Measurements from ENCODE around the gene DCUN1D2.

The DCUN1D2 gene

DNA sequence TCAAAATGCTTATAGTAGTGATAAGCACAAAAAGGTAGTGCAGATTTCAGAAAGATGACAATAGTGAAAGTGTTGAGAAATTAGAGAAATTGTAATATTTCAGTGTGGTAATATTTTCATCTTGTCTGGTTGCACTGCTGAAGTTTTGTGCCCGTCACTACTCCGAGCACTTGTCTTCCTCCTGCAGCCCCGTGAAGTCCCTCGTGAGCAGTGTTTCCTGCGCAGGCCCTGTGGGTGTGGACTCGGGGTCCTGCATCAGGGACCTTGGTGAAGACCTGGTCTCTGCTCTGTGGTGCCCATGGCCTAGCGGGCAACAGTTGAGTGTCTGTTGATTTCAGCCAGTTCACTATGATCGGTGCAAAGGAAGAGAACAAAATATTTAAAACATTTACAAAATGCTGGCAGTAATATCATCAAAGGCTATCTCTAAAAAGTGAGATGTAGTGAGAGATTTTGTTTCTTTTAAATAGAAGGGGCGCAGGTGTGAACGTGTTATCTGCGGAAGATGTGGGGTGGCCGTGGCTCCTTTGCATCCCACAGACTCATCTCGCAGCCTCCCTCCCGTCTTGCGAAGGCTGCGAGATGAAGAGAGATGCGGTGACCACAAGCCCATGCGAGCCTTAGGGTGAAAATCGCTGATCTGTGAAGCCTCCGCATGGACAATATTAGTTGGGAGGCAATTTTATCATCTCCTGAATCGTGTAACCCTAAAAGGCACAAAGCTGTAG, 27.7 kb upstream of the DCUN1D2 start:
- no peak for DNase-seq

DNA sequence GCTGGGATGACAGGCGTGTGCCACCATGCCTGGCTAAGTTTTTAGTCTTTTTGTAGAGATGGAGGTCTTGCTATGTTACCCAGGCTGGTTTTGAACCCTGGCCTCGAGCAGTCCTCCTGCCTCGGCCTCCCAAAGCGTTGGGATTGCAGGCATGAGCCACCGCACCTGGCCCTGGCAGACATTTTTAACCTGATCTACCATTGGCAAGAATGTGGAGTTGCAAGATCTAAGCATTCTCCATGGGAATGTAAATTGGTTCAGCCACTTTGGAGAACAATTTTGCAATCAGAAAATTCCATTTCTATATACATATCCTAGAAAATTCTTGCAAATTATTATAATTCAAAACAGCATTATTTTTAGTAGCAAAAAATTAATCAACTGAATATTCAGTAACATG, 24.3 kb upstream of the DCUN1D2 start:
- no peak for DNase-seq

DNA sequence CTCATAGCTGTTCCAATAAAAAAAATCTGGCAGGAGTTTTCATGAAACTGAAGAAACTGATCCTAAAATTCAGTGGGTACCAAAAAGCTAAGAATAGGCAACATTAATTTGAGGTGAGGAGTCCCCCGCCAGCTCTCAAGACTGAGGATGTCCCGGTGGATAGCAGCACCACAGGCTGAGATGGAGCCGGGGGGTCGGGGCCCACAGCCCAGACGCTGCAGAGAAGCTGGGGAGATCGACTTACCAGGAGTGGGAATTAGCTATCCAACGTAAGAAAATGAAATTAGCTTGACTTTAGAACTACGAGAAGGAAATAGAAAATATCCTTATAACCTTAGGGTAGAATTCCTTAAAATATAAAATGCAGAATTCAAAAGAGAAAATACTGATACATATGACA, 23.2 kb upstream of the DCUN1D2 start:
- no peak for DNase-seq

DNA sequence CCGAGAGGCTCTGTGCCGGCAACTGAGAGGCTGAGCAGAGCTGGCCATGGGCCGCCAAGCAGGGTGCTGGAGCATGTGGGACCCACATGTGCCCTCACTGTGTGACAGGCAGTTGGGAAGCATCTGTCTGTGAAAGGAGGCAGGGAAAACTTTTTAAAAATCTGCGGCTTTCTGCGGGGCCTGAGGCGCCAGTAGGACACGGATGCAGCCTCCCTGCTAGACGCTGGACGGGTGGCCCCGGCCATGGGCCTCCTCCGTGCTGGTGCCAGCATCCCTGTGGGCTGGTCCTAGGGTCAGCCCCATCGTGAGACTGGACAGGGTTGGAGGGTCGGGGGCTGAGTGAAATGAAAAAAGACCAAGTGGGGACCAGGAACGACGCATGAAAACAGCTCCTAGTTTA, 20.9 kb upstream of the DCUN1D2 start:
- no peak for DNase-seq

DNA sequence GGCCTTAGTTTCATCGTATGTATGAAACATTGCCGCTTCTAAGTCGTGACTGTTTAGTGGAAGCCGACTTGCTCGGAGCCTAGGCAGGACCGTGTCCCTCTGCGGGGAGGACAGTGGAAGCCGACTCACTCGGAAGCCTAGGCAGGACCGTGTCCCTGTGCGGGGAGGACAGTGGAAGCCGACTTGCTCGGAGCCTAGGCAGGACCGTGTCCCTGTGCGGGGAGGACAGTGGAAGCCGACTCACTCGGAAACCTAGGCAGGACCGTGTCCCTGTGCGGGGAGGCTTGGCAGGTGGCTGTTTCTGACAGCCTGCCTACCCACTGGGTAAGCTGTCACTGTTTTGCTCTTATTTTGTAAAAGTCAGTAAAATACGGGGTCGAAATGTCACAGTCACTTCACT, 20.4 kb upstream of the DCUN1D2 start:
- no peak for DNase-seq

DNA sequence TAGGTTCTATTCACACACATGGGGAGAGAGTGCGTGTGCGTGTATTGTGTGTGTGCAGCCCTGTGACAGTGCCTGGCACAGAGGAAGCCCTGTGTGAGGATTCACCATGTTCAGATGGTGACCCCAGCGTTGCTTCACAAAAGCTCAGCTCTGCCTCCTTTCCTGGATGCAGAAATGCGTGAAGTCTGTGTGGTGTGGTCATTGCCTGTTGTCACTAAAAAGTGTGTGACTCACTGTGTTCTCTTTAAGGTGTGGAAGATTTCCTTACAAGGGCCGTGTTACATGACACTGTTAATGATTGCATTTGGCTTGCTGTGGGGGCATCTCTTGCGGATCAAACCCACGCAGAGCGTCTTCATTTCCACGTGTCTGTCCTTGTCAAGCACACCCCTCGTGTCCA, 19.5 kb upstream of the DCUN1D2 start:
- no peak for DNase-seq

DNA sequence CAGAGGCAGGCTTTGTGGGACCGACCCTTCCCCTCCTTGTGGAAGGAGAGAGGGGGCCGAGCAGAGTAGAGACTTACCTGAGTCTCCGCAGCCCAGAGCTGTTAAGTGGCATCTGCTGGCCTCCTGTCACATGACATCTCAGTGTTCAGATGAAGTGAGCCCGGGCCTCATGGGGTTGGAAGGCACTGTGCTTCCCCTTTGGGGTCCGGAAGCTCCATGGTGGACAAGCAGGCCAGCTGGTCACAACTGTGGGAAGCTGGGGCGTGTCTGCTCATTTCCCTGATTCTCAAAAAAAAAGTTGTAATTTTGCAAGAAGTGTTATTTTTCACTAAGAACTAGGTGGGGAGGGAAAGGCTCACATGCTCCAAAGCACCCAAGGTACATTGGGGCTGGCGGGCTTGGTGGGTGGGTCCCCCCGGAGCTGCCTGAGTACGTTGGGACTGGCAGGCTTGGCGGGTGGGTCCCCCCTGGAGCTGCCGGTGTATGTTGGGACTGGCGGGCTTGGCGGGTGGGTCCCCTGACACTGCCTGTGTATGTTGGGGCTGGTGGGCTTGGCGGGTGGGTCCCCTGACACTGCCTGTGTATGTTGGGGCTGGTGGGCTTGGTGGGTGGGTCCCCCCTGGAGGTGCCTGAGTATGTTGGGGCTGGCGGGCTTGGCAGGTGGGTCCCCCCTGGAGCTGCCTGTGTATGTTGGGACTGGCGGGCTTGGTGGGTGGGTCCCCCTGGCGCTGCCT, 18.2 kb upstream of the DCUN1D2 start:
- DNase-seq, result no peak

DNA sequence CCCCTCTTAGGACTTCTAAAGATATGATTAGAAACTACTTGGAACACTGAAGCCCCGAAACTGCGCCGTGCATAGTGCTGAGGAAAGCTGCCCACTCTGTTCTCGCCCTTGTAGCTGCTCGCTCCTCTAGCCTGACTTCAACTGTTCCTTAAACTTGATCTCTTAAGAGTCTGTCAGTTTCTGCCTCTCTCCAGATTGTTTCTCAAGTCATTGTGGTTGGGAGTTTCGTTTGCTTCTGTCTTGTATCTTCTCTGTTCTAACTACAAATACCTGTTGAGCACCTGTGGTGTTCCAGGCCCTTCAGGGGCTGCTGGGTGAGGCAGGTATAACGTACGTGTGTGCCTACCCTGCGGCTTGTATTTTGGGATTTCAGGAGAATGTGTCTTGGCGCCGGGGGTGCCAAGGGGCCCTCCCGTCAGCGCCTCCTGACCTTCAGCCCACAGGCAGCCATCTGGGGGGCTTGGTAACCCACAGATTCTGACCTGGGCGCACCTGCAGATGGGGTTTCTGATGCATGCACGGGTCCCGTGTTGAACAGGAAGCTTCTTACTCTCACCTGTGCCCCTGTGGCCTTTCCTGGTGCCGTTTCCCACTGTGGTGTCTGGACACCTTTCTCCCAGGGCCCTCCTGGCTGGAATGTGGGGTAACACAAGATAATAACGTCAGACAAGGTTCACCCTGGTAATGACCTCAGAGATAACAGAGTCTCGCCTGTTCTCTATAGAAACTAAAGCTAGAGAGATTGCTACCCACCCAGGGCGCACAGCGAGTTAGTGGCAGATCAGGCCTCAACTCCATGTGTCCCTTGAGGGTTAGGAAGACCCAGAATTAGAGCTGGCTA, 17.2 kb upstream of the DCUN1D2 start:
- DNase-seq, result no peak

DNA sequence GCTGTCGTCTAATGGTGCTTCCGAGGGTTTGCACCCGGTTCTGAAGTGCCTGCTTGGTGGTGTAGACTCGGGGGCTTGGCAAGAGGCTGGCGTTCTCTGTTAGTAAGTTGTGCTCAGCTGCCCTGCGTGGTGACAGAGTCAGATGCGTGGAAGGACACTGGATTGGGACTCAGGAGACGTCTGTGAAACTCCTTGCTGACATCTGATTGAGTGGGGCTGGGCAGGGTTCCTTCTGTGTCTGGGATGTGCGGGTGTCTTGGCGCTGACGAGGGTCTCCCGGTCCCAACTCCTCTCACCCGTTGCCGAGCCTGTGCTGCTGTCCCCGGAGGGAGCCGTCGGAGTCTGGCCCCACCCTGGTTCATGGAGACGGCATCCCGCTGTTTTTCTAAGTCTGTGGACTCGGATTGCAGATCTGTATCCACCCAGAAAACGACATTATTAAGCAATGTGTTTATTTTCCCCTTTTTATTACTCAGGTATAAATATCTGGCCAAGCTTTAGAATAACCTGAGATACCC, 16.4 kb upstream of the DCUN1D2 start:
- DNase-seq, result no peak

DNA sequence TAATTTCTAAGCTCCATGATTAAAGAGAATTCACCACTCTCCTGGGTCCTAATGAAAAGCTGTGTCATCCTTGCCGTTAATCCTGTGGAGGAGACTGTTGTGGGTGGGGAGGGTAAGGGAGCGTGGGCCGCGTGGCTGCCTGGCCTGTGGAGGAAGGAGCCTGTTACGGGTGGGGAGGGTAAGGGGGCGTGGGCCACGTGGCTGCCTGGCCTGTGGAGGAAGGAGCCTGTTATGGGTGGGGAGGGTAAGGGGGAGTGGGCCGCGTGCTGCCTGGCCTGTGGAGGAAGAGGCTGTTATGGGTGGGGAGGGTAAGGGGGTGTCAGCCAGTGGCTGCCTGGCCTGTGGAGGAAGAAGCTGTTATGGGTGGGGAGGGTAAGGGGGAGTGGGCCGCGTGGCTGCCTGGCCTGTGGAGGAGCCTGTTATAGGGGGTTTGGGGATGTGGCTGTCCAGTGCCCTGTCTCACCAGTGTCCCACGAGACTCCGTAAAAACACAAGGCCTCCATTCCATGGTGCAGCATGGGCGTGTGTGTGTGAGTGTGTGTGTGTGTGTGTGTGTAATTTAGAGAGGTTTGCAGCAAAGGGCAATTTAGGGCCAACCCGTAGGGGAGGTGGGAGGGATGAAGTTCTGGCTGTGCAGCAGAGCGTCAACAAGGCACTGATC, 15.6 kb upstream of the DCUN1D2 start:
- no peak for DNase-seq

DNA sequence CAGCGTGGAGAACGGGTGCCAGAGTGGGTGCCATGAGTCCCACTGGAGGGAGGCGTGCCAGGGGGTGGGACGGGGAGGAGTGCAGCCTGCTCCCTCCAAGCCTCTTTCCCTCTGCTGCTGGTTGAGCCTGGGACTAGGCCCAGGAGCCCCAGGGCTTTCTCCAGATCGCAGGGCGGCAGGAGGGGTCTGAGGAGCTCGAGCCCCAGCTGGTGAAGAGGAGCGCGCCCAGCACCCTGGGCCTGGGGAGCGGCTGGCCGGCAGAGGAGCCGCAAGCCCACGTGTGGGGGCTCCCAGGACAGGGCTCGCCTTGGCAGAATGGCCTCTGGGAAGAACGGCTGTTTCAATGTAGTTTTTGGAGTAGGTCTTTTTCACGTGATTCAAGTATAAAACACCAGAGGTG, 12.2 kb upstream of the DCUN1D2 start:
- DNase-seq, result no peak

DNA sequence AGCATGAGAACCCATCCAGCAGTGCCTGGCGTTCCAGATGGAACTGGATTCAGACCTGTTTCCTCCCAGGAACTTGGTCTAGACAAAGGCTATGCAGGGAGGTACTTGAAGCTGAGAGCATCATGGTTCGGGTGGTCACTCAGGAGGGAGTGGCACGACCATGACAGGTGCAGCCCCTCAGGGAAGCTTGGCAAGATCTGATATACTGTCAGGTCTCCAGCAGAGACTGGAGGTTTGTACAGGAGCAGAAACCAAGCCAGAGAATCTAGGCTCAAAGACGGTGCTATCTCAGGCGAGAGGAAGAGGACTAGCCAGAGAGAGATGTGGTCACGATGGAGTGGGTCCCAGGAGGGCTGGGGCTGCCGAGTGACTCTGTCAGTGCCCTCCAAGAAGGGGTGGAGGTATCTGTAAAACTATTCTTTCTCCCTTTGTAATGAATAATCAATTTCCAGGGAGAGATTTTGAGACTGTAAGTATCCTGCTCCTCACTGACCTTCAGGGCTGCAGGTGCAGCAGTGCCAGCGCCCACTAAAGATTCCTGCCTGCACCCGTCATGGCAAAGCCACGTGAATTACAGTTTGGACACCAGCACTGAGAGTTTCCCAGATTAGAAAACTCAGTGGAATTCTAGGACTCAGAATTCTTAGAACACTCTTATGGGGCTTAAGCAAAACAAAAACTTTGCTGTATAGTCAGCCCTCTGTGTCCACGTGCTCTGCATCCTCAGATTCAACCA, 10.2 kb upstream of the DCUN1D2 start:
- no peak for DNase-seq

DNA sequence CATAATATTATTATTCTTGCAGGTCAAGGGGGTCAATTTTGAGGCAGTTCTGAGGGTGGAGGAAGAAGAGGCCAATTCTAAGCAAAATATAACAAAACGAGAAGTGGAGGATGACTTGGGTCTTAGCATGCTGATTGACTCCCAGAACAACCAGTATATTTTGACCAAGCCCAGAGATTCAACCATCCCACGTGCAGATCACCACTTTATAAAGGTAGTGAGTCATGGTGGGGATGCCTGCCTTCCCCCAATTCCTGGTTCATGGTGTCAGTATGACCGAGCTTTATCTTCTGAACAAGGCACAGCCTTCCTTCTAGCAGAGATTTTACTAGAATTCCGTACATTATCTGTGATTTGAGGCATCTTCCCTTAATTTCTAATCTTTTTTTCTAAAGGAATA, 9.4 kb upstream of the DCUN1D2 start:
- no peak for DNase-seq

DNA sequence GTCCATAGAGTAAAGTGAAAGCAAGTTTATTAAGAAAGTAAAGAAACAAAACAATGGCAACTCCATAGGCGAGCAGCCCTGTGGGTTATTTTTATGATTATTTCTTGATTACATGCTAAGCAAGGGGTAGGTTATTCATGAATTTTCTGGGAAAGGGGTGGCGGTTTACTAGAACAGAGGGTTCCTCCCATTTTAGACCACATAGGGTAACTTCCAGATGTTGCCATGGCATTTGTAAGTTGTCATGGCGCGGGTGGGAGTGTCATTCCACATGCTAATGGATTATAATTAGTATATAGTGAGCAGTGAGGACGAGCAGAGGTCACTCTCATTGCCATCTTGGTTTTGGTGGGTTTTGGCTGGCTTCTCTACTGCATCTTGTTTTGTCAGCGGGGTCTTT, 8.4 kb upstream of the DCUN1D2 start:
- DNase-seq, result no peak

DNA sequence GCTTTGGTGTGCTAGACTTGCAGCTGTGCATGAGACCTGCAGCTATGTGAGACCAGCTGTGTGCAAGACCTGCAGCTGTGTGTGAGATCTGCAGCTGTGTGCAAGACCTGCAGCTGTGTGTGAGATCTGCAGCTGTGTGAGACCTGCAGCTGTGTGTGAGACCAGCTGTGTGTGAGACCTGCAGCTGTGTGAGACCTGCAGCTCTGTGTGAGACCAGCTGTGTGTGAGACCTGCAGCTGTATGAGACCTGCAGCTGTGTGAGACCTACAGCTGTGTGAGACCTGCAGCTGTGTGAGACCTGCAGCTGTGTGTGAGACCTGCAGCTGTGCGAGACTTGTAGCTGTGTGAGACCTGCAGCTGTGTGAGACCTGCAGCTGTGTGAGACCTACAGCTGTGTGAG, 6.7 kb upstream of the DCUN1D2 start:
- no peak for DNase-seq

DNA sequence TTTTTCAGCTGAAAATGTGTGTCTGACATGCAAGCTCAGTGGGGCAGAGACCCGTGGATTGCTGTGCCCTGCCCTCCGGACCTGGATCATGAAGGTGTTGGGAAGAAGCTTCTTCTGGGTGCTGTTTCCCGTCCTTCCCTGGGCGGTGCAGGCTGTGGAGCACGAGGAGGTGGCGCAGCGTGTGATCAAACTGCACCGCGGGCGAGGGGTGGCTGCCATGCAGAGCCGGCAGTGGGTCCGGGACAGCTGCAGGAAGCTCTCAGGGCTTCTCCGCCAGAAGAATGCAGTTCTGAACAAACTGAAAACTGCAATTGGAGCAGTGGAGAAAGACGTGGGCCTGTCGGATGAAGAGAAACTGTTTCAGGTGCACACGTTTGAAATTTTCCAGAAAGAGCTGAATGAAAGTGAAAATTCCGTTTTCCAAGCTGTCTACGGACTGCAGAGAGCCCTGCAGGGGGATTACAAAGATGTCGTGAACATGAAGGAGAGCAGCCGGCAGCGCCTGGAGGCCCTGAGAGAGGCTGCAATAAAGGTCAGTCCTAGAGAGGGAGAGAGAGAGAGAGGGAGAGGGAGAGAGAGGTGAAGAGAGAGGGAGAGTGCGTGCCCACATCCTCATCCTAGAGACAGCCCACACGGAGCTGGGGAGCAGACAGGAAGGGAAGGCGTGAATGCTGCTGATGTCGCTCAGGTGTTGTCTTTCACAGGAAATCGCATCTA, 5.1 kb upstream of the DCUN1D2 start:
- DNase-seq, result no peak

DNA sequence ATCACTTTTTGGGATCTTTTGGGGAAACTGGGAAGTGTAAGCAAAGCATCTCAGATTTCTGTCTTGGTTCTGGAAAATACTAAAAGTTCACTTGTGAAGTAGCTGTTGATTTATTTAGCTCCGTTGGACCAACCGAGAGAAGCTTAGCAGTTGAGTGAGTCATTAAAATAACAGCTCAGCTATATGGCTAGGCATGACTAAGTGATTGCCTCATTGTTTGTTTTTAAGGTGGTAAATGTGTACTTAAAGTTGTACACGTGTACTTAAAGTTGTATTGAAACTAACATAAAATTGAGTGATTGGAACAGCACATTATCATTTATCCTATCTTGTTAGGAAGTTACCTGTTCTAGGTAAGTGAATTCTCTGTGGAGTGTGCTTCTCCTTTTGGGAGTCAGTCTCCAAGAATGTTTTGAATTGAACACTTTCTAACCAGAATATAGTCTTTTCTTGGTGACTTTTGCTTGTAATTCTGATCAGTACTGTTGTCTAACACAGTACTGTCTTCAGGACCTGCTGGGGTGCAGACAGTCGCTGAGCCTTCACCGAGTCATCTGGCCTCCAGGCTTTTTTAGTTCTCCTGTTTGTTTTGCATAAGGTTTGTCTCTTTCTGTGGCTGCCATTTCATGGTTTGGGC, 2.9 kb upstream of the DCUN1D2 start:
- DNase-seq, result no peak

DNA sequence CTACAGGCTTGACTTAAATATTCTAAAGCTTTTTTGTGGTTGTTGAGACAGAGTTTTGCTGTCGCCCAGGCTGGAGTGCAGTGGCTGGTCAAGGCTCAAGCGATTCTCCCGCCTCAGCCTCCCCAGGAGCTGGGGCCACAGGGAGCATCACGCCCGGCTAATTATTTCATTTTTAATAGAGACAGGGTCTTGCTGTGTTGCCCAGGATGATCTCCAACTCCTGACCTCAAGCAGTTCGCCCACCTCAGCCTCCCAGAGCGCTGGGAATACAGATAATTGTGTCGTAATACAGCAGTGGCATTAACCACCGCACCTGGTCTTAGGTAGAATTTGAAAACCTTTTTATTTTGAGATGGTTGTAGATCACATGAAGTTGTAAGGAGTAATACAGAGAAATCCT, 1.5 kb upstream of the DCUN1D2 start:
- DNase-seq, result no peak

DNA sequence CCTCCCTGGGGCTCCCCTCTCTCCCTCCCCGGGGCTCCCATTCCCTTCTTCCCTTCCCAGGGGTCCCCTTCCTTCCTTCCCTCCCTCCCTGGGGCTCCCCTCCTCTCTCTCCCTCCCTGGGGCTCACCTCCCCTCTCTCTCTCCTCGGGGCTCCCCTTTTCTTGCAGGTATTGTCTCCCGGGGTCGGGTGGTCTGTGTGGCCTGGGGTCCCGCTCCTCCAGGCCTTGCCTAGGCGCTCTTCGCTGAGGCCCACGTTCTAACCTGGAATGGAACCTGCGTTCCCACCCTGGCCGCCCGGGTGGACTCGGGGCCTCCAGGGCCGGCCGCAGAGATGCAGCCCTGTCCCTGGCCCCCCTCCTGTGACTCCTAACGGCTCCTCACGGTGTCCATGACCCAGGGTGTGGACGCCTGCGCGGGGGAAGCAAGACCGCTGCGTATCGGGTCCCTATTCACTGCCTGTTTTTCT, 940 bp upstream of the DCUN1D2 start:
- DNase-seq, result no peak

DNA sequence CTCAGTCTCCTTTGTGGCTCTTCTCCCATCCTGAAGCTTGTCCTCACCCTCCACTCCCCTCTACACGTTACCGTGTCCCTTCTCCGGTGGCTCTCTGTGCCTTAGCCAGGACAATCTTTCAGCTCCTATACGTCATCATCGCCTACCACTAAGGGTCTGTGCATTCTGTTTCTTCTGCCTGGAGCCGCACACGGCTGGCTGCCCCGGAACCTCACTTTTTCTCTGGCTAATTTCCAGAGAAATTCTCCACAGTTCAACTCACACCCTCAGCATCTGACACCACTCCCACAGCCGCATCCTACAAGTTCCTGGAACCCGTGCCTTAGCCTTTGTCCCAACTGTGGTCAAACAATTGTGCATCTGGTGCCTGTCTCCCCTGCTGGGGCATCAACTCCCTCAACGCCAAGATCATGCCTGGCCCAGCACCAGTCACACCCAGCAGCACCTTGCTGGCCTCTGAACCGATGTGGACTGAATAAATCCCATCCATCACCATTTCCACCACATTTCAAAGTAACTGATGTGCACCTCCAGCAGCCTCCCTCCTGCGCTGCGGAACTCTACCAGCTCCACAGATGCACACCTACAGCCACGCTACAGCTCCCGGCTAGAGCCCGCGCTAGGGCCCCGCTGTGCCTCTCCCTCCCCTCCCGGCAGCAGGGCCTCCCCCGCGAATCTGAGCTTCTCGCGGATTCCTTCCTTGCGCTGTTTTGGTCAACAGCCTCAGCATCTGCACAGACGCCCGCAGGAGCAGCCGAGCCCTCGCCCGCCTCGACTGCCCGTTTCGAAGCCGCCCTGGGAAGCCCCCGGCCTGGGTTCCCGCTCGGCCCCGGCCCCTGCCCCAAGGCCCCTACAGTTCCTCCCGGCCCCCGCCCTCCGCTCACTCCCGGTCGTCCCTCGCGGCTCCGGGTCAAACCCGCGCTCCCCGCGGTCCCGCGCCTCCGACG, 689 bp downstream of the DCUN1D2 start:
- no peak for DNase-seq

Measured in NCI-H1930 (cell line).